A549 (cell line): ENCODE measurements around the gene FARP2. TPM values are rescaled to one million over a fixed set of nuclear protein-coding genes. Genes with fewer than 3 reads are reported as not detected.

Experiments
- ATAC-seq, 2 experiments: fragments of 200-7000 bp in 1 of 2; fragments of >200 bp in 1 of 2; cut with Nextera tagmentation in 1 of 2; cut with Tn5 transposase in 1 of 2; 3 replicates each; pipeline versions ENCODE4 v1.8.0 to v1.9.1; 2018 to 2020; ENCODE audit warnings: mild to moderate bottlenecking in 1 of 2, moderate library complexity in 1 of 2
- CTCF ChIA-PET: fragments of 300-600 bp; sonication (Branson Sonifier 250); formaldehyde crosslinking; extraction: SDS; loops from one replicate; lab custom pipeline; 2021; ENCODE audit warnings: antibody characterized with exemption, inconsistent platforms; lab: Yijun Ruan, JAX
- POLR2A ChIA-PET: fragments of 350-600 bp; formaldehyde crosslinking; extraction: SDS; loops from one replicate; lab custom pipeline; 2021; ENCODE audit warnings: antibody characterized with exemption, inconsistent platforms; lab: Yijun Ruan, JAX
- DNase-seq, 2 experiments: peaks; one replicate each; pipeline versions ENCODE4 v3.0.0 to v3.0.0-alpha.2; 2011 to 2016; ENCODE audit warnings: low read depth in 1 of 2, low spot score in 1 of 2
- FAIRE-seq: peaks from 2 replicates; lab custom pipeline; 2011; peaks lifted over from hg19 to GRCh38; lab: Jason Lieb, UNC
- H3K27ac ChIP-seq, 2 experiments: fragments of >200 bp; sonication (Bioruptor Twin); formaldehyde crosslinking; 3 replicates each; pipeline ENCODE4 v1.5.1; 2016 to 2017
- H3K4me1 ChIP-seq: fragments of >200 bp; sonication (Bioruptor Twin); formaldehyde crosslinking; 3 replicates; pipeline ENCODE4 v1.6.1; 2016
- H3K4me2 ChIP-seq: fragments of >200 bp; sonication (Bioruptor Twin); formaldehyde crosslinking; 3 replicates; pipeline ENCODE4 v1.6.1; 2016
- H3K4me3 ChIP-seq: fragments of >200 bp; sonication (Bioruptor Twin); formaldehyde crosslinking; 3 replicates; pipeline ENCODE4 v1.5.1; 2016
- H3K9me3 ChIP-seq: fragments of >200 bp; sonication (Bioruptor Twin); formaldehyde crosslinking; 3 replicates; pipeline ENCODE4 v1.6.1; 2016
- CBX2 ChIP-seq: fragments of 200-600 bp; sonication (generic); IDR thresholded peaks from 2 replicates; pipeline ENCODE4 v1.6.1; 2016; ENCODE audit warnings: low read depth, mild to moderate bottlenecking, borderline replicate concordance
- CHD2 ChIP-seq: fragments of 150-350 bp; IDR thresholded peaks from 2 replicates; pipeline ENCODE4 v1.6.1; 2014; ENCODE audit warnings: low read length; ENCODE audit not compliant: partially characterized antibody
- EHMT2 ChIP-seq: fragments of 200-600 bp; sonication (generic); IDR thresholded peaks from 2 replicates; pipeline ENCODE4 v1.6.1; 2016; ENCODE audit warnings: antibody characterized with exemption, low read depth, mild to moderate bottlenecking, moderate library complexity
- ESRRA ChIP-seq: fragments of 150-350 bp; IDR thresholded peaks from 2 replicates; pipeline ENCODE4 v1.6.1; 2014; ENCODE audit warnings: mild to moderate bottlenecking, low read length, borderline replicate concordance
- FOSB ChIP-seq: fragments of 250-450 bp; sonication (Bioruptor Pico); IDR thresholded peaks from 2 replicates; pipeline ENCODE4 v1.5.0; 2020; ENCODE audit warnings: mild to moderate bottlenecking, moderate library complexity
- FOSL2 ChIP-seq, 2 experiments: fragments of 450-650 bp in 1 of 2; fragments of >200 bp in 1 of 2; sonication (Bioruptor Twin) in 1 of 2; formaldehyde crosslinking; IDR thresholded peaks; 2 replicates each; pipeline versions ENCODE4 v1.5.0 to v1.6.1; 2016 to 2020; ENCODE audit warnings: mild to moderate bottlenecking in 1 of 2, moderate library complexity in 1 of 2
- GATA3 ChIP-seq: IDR thresholded peaks from 2 replicates; pipeline ENCODE4 v1.6.1; 2012; ENCODE audit warnings: borderline replicate concordance
- HDAC2 ChIP-seq: fragments of 200-600 bp; sonication (generic); IDR thresholded peaks from 2 replicates; pipeline ENCODE4 v1.6.1; 2016
- HOXB13 ChIP-seq: fragments of 250-450 bp; sonication (Bioruptor Pico); IDR thresholded peaks from 2 replicates; pipeline ENCODE4 v1.5.0; 2020; ENCODE audit warnings: low read depth, mild to moderate bottlenecking, moderate library complexity
- JUN ChIP-seq, 2 experiments: fragments of >200 bp; sonication (Bioruptor Twin); formaldehyde crosslinking; IDR thresholded peaks; 2 replicates in 1 of 2; 3 replicates in 1 of 2; pipeline ENCODE4 v1.6.1; 2016 to 2017
- KDM1A ChIP-seq: fragments of 200-600 bp; sonication (generic); IDR thresholded peaks from 2 replicates; pipeline ENCODE4 v1.6.1; 2016; ENCODE audit warnings: low read depth, mild to moderate bottlenecking
- KDM5A ChIP-seq: fragments of 200-600 bp; sonication (generic); IDR thresholded peaks from 2 replicates; pipeline ENCODE4 v1.6.1; 2016; ENCODE audit warnings: antibody characterized with exemption, mild to moderate bottlenecking
- MAZ ChIP-seq: fragments of 150-350 bp; IDR thresholded peaks from 2 replicates; pipeline ENCODE4 v1.6.1; 2014; ENCODE audit warnings: antibody characterized with exemption, low read depth, low read length, borderline replicate concordance
- POLR2A ChIP-seq: IDR thresholded peaks from 2 replicates; pipeline ENCODE4 v1.6.1; 2012; ENCODE audit warnings: mild to moderate bottlenecking, low read length
- POLR2AphosphoS2 ChIP-seq: conservative IDR thresholded peaks from 2 replicates; pipeline ENCODE4 v1.6.1; 2012; ENCODE audit warnings: low read length, improper control_type of control experiment, inconsistent platforms
- RAD21 ChIP-seq, 2 experiments: fragments of >200 bp in 1 of 2; sonication (Bioruptor Twin) in 1 of 2; formaldehyde crosslinking in 1 of 2; IDR thresholded peaks in 1 of 2; conservative IDR thresholded peaks in 1 of 2; 2 replicates in 1 of 2; 3 replicates in 1 of 2; pipeline ENCODE4 v1.6.1; 2012 to 2018; ENCODE audit warnings: inconsistent platforms in 1 of 2
- SMC3 ChIP-seq: fragments of >200 bp; sonication (Bioruptor Twin); formaldehyde crosslinking; IDR thresholded peaks from 3 replicates; pipeline ENCODE4 v1.6.1; 2018; ENCODE audit warnings: inconsistent platforms
- SREBF2 ChIP-seq: fragments of 450-650 bp; IDR thresholded peaks from 2 replicates; pipeline ENCODE4 v1.6.1; 2014; ENCODE audit warnings: mild to moderate bottlenecking, moderate library complexity
- ZFP36 ChIP-seq: fragments of 450-650 bp; IDR thresholded peaks from 2 replicates; pipeline ENCODE4 v1.6.1; 2014; ENCODE audit warnings: borderline replicate concordance; ENCODE audit not compliant: partially characterized antibody
- ZSCAN20 ChIP-seq: fragments of 250-450 bp; sonication (Bioruptor Pico); IDR thresholded peaks from 2 replicates; pipeline ENCODE4 v1.8.0; 2022; ENCODE audit warnings: mild to moderate bottlenecking, moderate library complexity
- WGBS: methylation state at CpG from one replicate; pipeline ENCODE4 v1.1.6; 2017; ENCODE audit errors: missing lambda C conversion rate; 5-methylcytosine and 5-hydroxymethylcytosine counted together
- polyA plus RNA-seq, 4 experiments: library from polyadenylated mRNA; depleted of rRNA in 3 of 4; stranded (reverse); fragments of >200 nt; fragmentation: RNase III in 1 of 4; extraction: RNeasy Plus Mini Kit Qiagen cat#74134 plus additional on column Dnase treatment in 1 of 4; gene quantifications; 2 replicates in 3 of 4; 3 replicates in 1 of 4; pipeline ENCODE4 v1.2.3, GENCODE V29; 2011 to 2017
- TF ChIP-seq, protein P1 (sequence below): fragments of 150-350 bp; IDR thresholded peaks from 2 replicates; pipeline ENCODE4 v1.6.1; 2014; ENCODE audit warnings: low read depth, mild to moderate bottlenecking, low read length
- TF ChIP-seq, protein P2 (sequence below): IDR thresholded peaks from 2 replicates; pipeline ENCODE4 v1.6.1; 2012
- TF ChIP-seq, protein P3 (sequence below): fragments of 450-650 bp; IDR thresholded peaks from 2 replicates; pipeline ENCODE4 v1.6.1; 2014; ENCODE audit warnings: antibody characterized with exemption
- TF ChIP-seq, protein P4 (sequence below): IDR thresholded peaks from 2 replicates; pipeline ENCODE4 v1.6.1; 2012

The FARP2 gene
- polyA plus RNA-seq, 2 of the 4 experiments (the other 2 are of a cell fraction): 17.0 to 29.1 TPM

DNA sequence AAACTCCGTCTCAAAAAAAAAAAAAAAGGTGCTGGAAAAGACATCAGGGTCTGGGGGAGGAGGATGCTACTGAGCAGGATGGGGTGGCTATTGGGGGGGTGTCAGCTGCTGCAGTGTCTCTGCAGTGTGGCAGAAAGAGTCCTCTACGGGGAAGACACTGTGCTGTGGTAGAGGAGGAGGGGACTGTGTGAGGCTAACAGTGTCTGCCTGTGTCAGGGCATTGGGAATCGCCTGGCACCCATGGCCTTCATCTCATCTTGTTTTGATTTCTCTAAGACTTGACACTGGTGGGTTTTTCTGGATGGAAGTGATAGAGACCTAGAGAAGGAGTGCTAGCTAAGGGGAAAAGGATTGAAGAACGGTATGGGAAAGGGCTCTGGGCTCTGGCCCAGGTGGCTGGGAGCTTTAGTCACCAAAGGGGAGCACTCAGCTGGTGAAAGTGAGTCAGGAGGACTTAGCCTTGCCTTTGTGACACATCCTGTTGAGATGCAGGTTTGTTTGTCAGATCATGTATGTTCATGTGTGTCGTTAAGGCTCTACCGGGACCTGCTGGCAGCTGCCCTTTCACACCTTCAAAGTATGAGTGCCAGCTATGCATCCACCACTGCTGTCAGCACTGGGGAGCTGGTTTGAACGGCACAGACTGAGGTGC, 58.0 kb downstream of the FARP2 start:
- FAIRE-seq (no peak), DNase-seq (no peak), ATAC-seq (no peak)
- no peak for TF ChIP-seq CBX2
- TF ChIP-seq POLR2A: no peak
- no peak for TF ChIP-seq EHMT2
- no peak for TF ChIP-seq GATA3
- no peak for TF ChIP-seq FOSL2 (IDR thresholded peaks at IDR 0.05)
- TF ChIP-seq FOSL2 (CRISPR knock-in tag; IDR thresholded peaks at IDR 0.05): no peak
- TF ChIP-seq SREBF2: no peak
- TF ChIP-seq ESRRA: no peak
- TF ChIP-seq POLR2AphosphoS2: no peak
- TF ChIP-seq MAZ: no peak
- TF ChIP-seq, protein P1, sequence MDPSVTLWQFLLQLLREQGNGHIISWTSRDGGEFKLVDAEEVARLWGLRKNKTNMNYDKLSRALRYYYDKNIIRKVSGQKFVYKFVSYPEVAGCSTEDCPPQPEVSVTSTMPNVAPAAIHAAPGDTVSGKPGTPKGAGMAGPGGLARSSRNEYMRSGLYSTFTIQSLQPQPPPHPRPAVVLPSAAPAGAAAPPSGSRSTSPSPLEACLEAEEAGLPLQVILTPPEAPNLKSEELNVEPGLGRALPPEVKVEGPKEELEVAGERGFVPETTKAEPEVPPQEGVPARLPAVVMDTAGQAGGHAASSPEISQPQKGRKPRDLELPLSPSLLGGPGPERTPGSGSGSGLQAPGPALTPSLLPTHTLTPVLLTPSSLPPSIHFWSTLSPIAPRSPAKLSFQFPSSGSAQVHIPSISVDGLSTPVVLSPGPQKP: no peak
- TF ChIP-seq HOXB13 (CRISPR knock-in tag): no peak
- TF ChIP-seq, protein P2, sequence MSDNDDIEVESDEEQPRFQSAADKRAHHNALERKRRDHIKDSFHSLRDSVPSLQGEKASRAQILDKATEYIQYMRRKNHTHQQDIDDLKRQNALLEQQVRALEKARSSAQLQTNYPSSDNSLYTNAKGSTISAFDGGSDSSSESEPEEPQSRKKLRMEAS: no peak
- no peak for TF ChIP-seq JUN (IDR thresholded peaks at IDR 0.05)
- TF ChIP-seq, protein P3, sequence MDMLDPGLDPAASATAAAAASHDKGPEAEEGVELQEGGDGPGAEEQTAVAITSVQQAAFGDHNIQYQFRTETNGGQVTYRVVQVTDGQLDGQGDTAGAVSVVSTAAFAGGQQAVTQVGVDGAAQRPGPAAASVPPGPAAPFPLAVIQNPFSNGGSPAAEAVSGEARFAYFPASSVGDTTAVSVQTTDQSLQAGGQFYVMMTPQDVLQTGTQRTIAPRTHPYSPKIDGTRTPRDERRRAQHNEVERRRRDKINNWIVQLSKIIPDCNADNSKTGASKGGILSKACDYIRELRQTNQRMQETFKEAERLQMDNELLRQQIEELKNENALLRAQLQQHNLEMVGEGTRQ: no peak
- no peak for TF ChIP-seq ZFP36
- no peak for TF ChIP-seq KDM5A
- no peak for TF ChIP-seq RAD21 (conservative IDR thresholded peaks at IDR 0.05 in 1 of 2, IDR thresholded peaks at IDR 0.05 in 1 of 2)
- TF ChIP-seq SMC3: no peak
- no peak for TF ChIP-seq CHD2
- no peak overlapping the region for H3K27ac ChIP-seq
- no peaks in the 10 kb centered on the region for H3K9me3 ChIP-seq
- 91% methylated on average over 7 of the region's 7 CpGs for WGBS
- no peaks in the 10 kb centered on the region for H3K4me1 ChIP-seq
- no peak overlapping the region for H3K4me3 ChIP-seq
- no peak overlapping the region for H3K4me2 ChIP-seq
- ChIA-PET POLR2A (interaction anchor here (0.5 kb wide), 1 partner anchor 144 kb away, joined by 3 read pairs; no protein-coding TSS in a partner anchor), CTCF (interaction anchor here (0.5 kb wide), 1 partner anchor 190 kb away, joined by 3 read pairs; no protein-coding TSS in a partner anchor)

DNA sequence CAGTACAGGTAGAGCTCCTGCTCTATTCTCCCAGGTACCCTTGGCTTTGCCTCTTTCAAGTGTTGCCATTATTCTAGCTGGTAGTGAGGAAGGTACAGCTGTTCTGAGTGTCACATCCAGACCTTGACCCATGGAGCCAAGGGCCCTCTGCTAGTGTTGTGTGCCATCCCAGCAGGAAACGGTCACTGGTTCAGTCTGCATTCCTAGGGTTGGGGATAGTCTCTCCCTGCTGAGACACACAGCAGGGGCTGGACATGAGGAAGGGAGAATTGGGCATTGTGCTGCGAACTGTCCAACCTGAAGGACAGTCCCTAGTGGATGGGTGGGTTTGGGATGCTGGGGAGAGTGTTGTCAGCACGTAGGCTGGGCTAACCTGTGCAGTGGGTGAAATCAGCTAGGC, 59.1 kb downstream of the FARP2 start:
- H3K4me2 ChIP-seq: no peak overlapping the region
- POLR2A ChIA-PET: no interaction called here
- TF ChIP-seq, protein P4, sequence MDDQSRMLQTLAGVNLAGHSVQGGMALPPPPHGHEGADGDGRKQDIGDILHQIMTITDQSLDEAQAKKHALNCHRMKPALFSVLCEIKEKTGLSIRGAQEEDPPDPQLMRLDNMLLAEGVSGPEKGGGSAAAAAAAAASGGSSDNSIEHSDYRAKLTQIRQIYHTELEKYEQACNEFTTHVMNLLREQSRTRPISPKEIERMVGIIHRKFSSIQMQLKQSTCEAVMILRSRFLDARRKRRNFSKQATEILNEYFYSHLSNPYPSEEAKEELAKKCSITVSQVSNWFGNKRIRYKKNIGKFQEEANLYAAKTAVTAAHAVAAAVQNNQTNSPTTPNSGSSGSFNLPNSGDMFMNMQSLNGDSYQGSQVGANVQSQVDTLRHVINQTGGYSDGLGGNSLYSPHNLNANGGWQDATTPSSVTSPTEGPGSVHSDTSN: no peak
- TF ChIP-seq KDM5A: no peak

DNA sequence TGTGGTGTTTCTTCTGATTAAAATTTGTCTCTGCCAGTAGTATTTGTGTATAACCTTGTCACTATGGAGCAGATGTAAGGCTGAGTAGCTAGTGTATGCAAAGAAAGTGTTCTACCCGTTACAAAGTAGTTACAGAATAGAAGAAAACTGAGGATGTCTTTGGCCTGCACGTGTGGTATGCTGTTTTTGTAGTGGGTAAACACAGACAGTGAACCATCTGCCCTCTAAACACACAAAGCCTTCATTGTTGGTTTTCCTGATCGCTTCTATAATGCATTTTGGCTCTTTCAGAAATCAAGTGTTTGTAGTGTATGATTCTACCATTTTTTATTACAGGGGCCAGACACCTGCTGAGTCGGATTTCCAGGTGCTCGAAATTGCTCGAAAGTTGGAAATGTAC, 61.5 kb downstream of the FARP2 start:
- CTCF ChIA-PET: no interaction called here
- POLR2A ChIA-PET: no interaction called here
- no peaks in the 10 kb centered on the region for H3K9me3 ChIP-seq
- no peak overlapping the region for H3K27ac ChIP-seq
- no peaks in the 10 kb centered on the region for H3K4me1 ChIP-seq
- no peak overlapping the region for H3K4me3 ChIP-seq
- no peak for DNase-seq
- no peak for TF ChIP-seq KDM1A
- no peak for TF ChIP-seq HDAC2
- no peak for TF ChIP-seq ZSCAN20
- TF ChIP-seq FOSB (CRISPR knock-in tag): no peak
- TF ChIP-seq KDM5A: no peak
- TF ChIP-seq HOXB13 (CRISPR knock-in tag): no peak
- no peak overlapping the region for H3K4me2 ChIP-seq
- ATAC-seq: no peak
- WGBS: 91% methylated on average over 6 of the region's 6 CpGs
- FAIRE-seq: no peak

More for the DNA sequence above, 59.1 kb downstream of the FARP2 start:
- Histone ChIP-seq H3K4me1 (no peaks in the 10 kb centered on the region), H3K9me3 (no peaks in the 10 kb centered on the region), H3K4me3 (no peak overlapping the region), H3K27ac (no peak overlapping the region)
- WGBS: 92% methylated on average over 3 of the region's 3 CpGs
- CTCF ChIA-PET: no interaction called here
- ATAC-seq: no peak
- DNase-seq: no peak
- FAIRE-seq: no peak
